ENCODE measurements around the gene ECEL1.

ECEL1 gene

DNA sequence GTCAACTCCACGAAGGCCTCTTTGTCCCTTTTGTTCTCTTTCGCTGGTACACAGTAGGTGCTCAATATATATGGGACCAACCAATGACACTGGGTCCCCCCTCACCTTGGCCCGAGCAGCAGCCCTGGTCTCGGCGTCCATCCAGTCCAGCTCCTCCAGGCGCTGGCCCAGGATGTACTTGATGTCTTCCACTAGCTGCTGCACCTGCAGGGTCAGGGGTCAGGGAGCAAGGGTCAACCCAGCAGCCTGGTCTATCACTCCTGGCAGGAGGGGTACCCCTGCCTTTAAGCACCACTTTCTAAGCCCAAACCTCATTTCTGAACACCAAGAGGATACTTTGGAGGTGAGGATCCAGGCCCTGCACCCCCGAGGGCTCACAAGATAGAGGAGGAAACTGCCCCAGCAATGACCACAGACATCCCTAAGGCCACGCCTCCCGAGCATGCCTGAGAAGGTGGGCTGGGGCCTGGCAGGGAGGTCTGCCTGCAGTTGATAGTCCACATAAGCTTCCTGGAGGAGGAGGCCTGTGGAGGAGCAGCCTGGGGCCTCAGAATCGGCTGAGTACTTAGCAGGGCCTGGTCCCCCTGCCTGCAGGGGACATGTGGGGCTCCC, 4.2 kb downstream of the ECEL1 start:
- DNase-seq: no peak

DNA sequence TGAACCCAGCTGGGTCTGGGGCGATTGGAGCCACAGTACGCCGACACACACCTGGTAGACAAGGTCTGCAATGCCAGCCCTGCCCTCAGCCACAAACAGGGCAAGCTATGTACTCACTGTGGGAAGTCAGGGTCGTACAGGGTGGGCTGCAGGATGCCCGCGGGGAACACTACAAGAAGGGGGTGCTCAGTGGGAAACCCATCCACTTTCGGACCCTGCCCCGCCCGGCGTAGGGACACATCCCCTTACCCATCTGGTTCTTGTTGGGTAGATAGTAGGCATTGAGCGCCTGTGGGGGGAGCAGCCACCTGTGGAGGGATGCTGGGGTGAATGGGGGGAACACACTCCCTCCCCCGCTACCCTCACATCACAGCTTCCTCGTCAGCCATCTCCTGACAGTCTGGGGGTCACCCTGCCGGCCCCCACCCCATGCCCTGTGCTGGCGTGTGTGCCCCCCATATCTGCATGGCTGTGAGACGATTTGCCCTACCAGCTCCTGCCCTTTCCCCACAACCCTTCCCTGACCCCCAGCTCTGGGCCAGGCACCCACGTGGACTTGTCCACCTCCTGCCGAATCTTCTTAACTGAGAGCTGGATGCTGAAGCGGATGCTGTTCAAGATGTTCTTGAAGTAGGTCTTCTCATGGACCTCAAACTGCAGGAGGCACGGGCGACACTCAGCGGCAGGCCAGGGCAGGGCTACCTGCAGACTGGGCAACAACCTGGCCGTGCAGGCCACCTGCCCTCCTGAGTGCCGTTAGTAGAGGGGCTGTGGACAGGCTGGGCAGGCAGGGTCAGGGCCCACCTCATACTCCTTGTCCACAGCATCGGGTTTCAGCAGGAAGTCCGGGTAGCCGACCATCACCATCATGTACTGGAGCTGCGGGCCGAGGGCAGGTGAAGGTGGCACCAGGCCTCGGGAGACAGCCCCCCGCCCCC, 5.1 kb downstream of the ECEL1 start:
- DNase-seq: no peak

- DNase-seq: no peak
Measured at GRCh38 chr2:232481322-232482140, 6.1 kb downstream of the ECEL1 start.

DNA sequence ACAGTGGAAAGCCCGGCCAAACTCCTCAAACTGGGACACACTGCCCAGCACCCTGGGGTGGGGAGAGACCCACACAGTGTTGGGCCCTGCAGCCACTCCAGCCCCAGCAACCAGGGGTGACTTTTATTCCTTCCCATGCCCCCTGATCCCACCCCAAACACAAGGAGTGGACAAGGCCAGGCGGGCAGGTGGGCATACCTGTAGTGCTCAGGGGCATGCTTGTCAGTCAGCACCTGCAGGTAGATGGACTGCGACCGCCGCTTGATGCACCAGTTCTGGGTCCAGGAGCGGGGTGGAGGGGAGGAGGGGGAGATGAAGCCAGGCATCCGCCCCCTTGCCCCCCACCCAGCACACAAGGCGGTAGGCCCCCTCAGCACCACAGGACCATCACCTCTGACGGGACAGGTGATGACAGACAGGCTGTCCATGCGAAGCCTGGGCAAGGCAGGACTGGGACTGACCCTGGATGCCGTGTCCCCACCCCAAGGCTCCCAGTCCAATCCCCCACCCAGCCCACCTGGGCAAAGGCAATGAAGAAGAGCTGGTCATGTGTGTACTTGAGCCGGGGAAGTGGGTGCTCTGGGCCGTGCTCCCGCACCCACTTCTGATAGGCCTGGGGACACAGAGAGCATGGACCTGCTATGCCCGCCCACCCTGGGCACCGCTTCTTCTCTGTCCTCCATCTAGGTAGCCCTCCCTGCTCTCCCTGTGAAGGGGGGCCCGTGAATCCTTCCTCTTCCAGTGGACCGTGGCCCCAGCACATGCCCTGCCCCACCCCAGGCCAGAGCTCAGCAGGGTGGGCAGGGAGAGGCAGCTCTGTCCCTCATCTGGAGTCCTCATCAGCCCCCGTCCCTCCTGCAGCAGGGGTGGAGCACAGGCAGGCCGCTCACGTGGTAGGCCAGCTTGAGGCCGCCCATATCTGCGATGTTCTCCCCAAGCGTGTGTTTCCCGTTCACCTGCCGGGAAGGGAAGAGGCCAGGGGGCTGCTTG, 7.1 kb downstream of the ECEL1 start:
- DNase-seq: no peak

DNA sequence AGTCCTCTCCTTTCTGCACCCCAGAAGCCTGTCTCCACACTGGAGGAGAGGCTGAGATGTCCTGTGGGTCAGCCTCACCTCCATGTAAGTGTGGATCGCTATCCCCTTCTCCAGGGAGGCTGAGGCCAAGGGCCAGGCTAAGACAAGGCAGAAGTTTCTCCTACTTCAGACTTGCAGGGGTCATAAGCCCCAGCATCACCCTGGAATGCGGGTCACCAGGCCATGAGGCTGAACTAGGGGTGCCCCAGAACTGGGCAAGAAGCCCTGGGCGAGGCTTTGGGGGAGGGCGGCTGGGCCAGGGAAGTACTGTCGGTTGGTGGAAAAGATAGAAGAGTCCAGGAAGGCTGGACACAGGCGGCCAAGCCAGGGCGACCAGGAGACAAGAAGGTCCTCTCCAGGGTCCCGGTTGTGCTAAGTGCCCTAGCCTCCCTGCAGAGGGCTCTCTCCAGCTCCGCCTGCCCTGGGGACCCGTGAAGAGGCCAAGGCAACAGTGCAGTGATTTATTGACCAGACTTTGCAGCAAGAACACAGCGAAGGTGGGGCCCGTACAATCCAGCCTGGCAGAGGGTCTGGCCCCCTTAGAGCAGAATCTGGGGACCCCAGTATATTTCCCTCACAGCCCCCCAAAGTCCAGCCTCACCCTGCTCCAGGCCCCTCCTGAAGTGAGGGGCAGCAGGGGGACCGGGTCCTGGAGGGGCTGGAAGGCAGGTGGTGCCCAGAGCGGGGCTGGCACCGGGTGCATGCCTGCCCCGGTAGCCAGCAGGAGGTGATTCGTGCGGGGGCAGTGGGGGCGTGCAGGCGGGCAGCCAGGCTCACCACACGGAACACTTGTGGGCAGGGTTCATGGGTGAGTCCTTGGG, 8.1 kb downstream of the ECEL1 start:
- no peak for DNase-seq

GRCh38 chr2:232478571-232479340, 8.9 kb downstream of the ECEL1 start:
- no peak for DNase-seq

- no peak for DNase-seq
Measured at GRCh38 chr2:232477751-232478510, 9.7 kb downstream of the ECEL1 start.

- DNase-seq: no peak
Measured at GRCh38 chr2:232476791-232477190, 10.8 kb downstream of the ECEL1 start.

GRCh38 chr2:232476045-232476444, 11.6 kb downstream of the ECEL1 start:
- no peak for DNase-seq

GRCh38 chr2:232473467-232473890, 14.2 kb downstream of the ECEL1 start:
- DNase-seq: peak; percentile 47

DNA sequence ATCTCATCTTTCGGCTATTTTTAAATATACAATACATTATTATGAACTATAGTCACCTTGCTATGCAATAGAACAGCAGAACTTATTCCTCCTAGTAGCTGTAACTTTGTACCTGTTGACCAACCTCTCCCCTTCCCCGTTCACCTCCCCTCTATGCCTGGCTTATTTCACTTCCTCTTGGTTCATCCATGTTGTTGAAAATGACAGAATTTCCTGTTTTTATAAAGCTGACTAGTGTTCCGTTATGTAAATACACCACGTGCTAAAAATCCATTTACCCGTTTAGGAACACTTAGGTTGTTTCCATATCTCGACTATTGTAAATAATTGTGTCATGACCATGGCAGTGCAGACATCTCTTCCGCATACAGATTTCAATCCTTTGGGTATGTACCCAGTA, 21.4 kb downstream of the ECEL1 start:
- DNase-seq: no peak

DNA sequence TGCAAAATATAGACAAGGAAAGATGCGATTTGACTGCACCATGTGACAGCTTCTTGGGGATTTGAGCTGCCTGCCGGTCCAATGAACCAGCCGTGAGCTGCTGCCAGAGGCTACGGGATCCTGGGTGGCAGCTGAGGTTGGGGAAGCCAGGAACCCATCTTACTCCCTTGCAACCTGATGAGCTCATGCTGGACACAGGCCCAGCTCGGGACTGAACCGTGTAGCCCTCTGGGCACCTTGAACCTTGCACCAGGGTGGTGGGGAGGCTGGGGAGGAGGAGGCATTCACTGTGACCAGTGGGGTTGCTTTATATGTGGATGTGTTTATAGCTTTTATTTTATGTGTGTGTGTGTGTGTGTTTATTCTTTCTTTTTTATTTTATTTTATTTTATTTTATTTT, 22.6 kb downstream of the ECEL1 start:
- no peak for DNase-seq

- peak; percentile 10 for DNase-seq
Measured at GRCh38 chr2:232464544-232464885, 23.1 kb downstream of the ECEL1 start.

GRCh38 chr2:232463701-232464543, 23.7 kb downstream of the ECEL1 start:
- no peak for DNase-seq

- DNase-seq: no peak
Measured at GRCh38 chr2:232460171-232460570, 27.5 kb downstream of the ECEL1 start.

GRCh38 chr2:232459419-232460035, 28.1 kb downstream of the ECEL1 start:
- no peak for DNase-seq

DNA sequence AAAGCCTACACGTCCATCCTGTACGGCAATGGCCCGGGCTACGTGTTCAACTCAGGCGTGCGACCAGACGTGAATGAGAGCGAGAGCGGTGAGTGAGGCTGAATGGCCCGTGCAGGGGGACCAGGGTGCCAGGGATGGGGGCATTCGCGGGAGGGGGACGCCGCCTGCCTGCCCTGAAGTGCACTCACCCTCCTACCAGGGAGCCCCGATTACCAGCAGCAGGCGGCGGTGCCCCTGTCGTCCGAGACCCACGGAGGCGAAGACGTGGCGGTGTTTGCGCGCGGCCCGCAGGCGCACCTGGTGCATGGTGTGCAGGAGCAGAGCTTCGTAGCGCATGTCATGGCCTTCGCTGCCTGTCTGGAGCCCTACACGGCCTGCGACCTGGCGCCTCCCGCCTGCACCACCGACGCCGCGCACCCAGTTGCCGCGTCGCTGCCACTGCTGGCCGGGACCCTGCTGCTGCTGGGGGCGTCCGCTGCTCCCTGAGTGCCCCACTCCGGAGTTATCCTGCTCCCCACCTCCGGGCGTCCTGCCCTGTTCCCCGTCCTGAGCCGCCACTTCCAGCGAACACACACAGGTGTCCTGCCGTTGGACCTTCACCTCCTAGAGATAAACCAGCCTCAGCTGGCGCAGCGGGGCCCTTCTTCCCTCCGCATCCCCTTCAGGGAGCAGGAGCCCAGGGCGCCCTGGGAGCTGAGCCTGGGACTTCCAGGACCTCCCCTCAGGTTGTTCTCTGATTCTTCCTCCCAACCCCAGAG, 28.8 kb downstream of the ECEL1 start:
- DNase-seq: no peak

All from NCI-H2029 (cell line).